Upper lobe of right lung (tissue), 1 donor: ENCODE measurements around the gene CCDC127. TPM values are rescaled to one million over a fixed set of nuclear protein-coding genes. Genes with fewer than 3 reads are reported as not detected.
A peak's percentile ranks its signal among the peaks of the same experiment; 100 is the strongest.
"Not testable (repeated sequence)": the region's sequence is repeated elsewhere in the genome, so short reads cannot be mapped to it uniquely, and the experiment has no call there.

Experiments used
- ATAC-seq: fragments of 200-7000 bp; cut with Tn5 transposase; one replicate; pipeline ENCODE4 v1.9.1; 2020; ENCODE audit warnings: mild to moderate bottlenecking, moderate library complexity
- DNase-seq: peaks from one replicate; pipeline ENCODE4 v3.0.0-alpha.2; 2020
- H3K27ac ChIP-seq: fragments of 200-600 bp; one replicate; pipeline ENCODE4 v1.8.0; 2022
- H3K27me3 ChIP-seq: fragments of 200-600 bp; one replicate; pipeline ENCODE4 v1.8.0; 2022; ENCODE audit warnings: mild to moderate bottlenecking
- H3K36me3 ChIP-seq: fragments of 200-600 bp; one replicate; pipeline ENCODE4 v1.8.0; 2022
- H3K4me1 ChIP-seq: fragments of 200-600 bp; one replicate; pipeline ENCODE4 v1.8.0; 2022
- H3K4me3 ChIP-seq: fragments of 200-600 bp; one replicate; pipeline ENCODE4 v1.8.0; 2022; ENCODE audit warnings: mild to moderate bottlenecking
- H3K9me3 ChIP-seq: fragments of 200-600 bp; one replicate; pipeline ENCODE4 v1.8.0; 2022
- intact Hi-C: fragments of 100-400 bp; cut with DNase I; formaldehyde crosslinking; loops from one replicate; pipeline ENCODE4 v1.11.0; 2022
- long read RNA-seq: library from polyadenylated mRNA; unstranded; transcript quantifications from one replicate; pipeline ENCODE4 v2.0.0, GENCODE V29; 2021
- total RNA-seq: library from RNA; stranded (reverse); fragmentation: NEBNext Ultra II Directional; extraction: Animal tissue kit (Norgen Biotek cat#: 25700); gene quantifications from one replicate; pipeline ENCODE4 v1.2.1, GENCODE V29; 2021
- TF ChIP-seq, protein P1 (sequence below): fragments of 200-600 bp; IDR thresholded peaks from one replicate; pipeline ENCODE4 v1.8.0; 2022; ENCODE audit warnings: antibody characterized with exemption
- donor health status: DM: no; HTN: yes; CAD: no; lungs with severe emphysema.

Gene CCDC127, protein sequence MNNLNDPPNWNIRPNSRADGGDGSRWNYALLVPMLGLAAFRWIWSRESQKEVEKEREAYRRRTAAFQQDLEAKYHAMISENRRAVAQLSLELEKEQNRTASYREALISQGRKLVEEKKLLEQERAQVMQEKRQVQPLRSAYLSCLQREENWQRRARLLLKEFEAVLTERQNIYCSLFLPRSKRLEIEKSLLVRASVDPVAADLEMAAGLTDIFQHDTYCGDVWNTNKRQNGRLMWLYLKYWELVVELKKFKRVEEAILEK
- total RNA-seq = 5.5 TPM
- long read RNA-seq, full-length matches to known transcripts = 18 of 23 reads
- long read RNA-seq, partial matches to known transcripts = 0 of 23 reads
- long read RNA-seq, other reads (novel, unspliced or antisense) = 5 of 23 reads

DNA sequence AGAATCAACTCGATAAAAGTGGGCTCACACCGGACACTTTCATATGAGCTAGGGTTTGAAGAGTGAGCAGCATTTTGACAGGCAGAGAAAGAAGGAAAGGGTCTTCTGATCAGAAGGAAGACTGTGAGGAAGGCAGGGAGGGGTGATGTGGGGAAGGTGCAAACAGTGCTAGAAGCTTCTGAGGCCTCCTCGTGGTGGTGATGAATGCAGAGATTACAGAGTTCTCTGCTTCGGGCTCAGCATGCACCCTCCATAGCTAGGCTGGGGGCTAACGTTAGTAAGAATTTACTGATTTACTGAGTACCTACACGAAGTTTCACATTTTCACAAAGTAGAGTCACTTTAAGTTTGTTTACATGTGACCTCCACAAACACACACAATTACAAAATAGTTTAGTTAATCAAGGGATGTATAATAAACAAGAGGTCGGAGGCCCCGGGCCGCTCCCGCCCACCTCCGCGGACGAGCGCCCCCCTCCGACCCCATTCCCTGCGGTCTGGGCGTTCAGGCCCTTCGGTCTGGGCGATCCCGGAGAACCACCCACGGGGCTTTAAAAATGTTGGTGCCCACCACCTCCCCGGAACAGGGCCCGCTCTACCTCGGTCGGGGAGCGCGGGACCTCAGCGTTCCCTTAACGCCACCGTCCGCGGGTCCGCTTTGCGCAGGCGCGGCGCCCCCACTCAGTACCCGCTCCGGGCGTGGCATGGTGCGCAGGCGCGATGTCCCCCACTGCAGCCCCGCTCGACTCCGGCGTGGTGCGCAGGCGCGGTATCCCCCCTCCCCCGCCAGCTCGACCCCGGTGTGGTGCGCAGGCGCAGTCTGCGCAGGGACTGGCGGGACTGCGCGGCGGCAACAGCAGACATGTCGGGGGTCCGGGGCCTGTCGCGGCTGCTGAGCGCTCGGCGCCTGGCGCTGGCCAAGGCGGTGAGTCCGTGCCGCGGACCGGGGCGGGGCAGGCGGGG is at the start of gene CCDC127, which contains the start of gene SDHA:
Gene CCDC127 (minus strand): TSS at position 660 of the 963 bp plus-strand sequence. CDS start 1,304 bp downstream, outside the sequence.
Gene SDHA (plus strand): TSS at position 827 of the 963 bp plus-strand sequence. CDS start 36 bp downstream, at position 863.
- peak; percentile 96 for ATAC-seq
- DNase-seq = peak; percentile 99
- H3K9me3 ChIP-seq, H3K36me3 ChIP-seq, H3K27me3 ChIP-seq, intact Hi-C loops: not testable (repeated sequence)
- Histone ChIP-seq H3K4me3 (peak within 1 kb of the TSS; percentile 86), H3K27ac (peak within 1 kb of the TSS; percentile 90), H3K4me1 (peaks cover 31% of the 10 kb centered on the region)
- TF ChIP-seq, protein P1, sequence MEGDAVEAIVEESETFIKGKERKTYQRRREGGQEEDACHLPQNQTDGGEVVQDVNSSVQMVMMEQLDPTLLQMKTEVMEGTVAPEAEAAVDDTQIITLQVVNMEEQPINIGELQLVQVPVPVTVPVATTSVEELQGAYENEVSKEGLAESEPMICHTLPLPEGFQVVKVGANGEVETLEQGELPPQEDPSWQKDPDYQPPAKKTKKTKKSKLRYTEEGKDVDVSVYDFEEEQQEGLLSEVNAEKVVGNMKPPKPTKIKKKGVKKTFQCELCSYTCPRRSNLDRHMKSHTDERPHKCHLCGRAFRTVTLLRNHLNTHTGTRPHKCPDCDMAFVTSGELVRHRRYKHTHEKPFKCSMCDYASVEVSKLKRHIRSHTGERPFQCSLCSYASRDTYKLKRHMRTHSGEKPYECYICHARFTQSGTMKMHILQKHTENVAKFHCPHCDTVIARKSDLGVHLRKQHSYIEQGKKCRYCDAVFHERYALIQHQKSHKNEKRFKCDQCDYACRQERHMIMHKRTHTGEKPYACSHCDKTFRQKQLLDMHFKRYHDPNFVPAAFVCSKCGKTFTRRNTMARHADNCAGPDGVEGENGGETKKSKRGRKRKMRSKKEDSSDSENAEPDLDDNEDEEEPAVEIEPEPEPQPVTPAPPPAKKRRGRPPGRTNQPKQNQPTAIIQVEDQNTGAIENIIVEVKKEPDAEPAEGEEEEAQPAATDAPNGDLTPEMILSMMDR = peak; percentile 21

DNA sequence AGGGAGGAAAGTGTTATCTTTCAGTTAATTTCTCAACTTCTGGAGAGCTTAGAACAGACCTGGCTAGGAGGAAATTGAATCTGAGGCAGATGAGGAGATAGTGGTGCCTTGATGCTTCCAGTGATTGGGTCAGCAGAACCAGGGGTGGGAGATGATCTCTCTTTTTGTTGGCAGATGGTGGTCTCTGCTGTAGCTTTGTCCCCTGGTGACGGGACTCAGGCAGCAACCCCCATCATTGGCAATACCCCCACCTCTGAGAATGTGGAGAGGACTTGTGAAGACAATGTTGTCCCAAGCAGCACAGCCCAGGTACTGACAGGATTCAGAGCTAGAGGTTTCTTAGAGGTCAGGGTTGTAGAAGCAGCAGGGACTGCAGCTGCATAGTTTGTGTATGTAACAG is 49.8 kb upstream of the CCDC127 start:
- H3K4me3 ChIP-seq = no peak overlapping the region
- DNase-seq = no peak
- H3K36me3 ChIP-seq = peaks cover 30% of the 10 kb centered on the region
- H3K4me1 ChIP-seq = peaks cover 10% of the 10 kb centered on the region
- intact Hi-C loops = no loop called here
- no peaks in the 10 kb centered on the region for H3K9me3 ChIP-seq
- H3K27ac ChIP-seq = no peak overlapping the region
- no peak for ATAC-seq
- TF ChIP-seq, protein P1 = no peak
- no peaks in the 10 kb centered on the region for H3K27me3 ChIP-seq

DNA sequence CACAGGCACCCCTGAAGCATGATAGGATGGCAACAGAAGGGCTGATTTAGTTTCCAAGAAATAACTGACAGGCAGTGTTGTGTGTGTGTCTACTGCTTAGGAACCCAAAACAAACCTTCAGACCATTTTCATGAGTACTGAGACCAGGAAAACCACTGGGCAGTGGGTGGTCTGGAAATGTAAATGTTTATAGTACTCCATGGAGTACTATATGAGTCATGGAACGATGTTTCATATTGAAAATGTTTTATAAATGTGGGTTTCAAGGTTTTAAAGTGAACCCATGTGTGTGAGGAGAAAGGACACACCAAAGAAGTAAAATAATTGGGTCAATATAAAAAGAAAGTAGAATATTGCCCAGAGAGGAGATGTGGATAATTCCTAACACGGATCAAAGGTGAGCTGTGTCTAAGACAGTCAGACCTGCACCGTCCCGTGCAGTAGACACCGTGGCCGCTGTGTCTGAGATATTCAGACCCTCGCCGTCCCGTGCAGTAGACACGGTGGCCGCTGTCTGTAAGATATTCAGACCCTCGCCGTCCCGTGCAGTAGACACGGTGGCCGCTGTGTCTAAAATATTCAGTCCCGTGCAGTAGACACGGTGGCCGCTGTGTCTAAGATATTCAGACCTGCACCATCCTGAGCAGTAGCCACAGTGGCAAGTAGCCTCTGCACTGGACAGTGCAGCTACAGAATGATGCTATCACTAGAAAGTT is 48.5 kb upstream of the CCDC127 start:
- ATAC-seq, H3K27me3 ChIP-seq, H3K4me3 ChIP-seq, H3K27ac ChIP-seq, H3K9me3 ChIP-seq, intact Hi-C loops: not testable (repeated sequence)
- Histone ChIP-seq H3K36me3 (peaks cover 30% of the 10 kb centered on the region), H3K4me1 (peaks cover 10% of the 10 kb centered on the region)
- DNase-seq = peak; percentile 28

DNA sequence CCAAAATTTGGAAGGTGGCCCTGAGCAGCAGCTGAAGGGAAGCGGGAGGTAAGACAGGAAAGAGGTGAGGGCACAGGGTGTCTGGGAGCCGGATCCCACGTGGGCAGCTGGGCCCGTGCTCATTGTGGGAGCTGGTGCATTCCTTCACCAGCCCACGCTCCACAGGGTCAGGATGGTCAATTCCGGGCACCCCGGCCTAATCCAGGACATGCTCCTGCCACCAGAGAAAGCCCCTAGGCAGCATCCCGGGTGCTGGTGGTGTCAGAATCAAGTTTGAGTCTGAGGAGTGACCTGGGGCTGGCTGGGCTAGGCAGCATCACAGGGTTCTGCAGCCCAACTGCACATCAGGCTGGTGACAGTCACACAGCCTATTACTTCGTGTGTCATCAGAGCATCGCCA is 46.4 kb upstream of the CCDC127 start:
- Histone ChIP-seq H3K4me1 (peaks cover 10% of the 10 kb centered on the region), H3K36me3 (peaks cover 30% of the 10 kb centered on the region), H3K27me3 (no peaks in the 10 kb centered on the region), H3K4me3 (no peak overlapping the region), H3K27ac (peak overlapping the region; percentile 14), H3K9me3 (no peaks in the 10 kb centered on the region)
- TF ChIP-seq, protein P1 = no peak
- ATAC-seq = peak; percentile 25
- DNase-seq = peak; percentile 32
- intact Hi-C loops = no loop called here

DNA sequence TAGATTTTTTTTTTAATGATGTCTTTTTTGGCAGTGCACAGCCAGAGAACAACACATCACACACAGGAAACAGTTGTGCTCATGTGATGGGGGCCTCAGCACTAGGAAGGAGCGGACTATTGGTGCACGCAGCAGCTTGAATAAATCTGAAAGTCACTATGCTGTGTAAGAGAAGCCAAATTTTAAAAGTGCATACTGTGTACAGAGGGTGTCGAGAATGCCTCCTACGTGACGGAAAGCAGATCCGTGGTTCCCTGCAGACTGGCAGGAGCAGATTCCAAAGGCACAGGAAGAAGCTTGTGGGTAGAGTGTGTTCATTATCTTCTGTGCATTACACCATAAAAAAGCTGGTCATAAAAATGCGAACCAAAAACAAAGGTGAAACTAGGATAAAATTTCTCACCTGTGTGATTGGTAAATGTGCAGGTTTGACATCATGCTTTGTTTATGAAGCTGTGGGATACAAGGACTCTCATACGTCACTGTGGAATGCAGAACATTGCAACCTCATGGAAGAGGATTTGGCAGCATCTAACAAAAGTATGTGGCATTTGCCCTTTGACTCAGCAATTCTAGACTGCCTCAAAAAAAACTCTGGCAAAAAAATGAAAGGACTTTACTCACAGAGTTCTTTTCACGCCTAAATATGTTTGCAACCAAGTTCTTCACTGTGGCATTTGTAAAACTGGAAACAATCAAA is 45.5 kb upstream of the CCDC127 start:
- peak overlapping the region; percentile 66 for H3K27ac ChIP-seq
- H3K9me3 ChIP-seq, H3K4me3 ChIP-seq, intact Hi-C loops, H3K27me3 ChIP-seq: not testable (repeated sequence)
- ATAC-seq = peak; percentile 79
- peaks cover 30% of the 10 kb centered on the region for H3K36me3 ChIP-seq
- peaks cover 10% of the 10 kb centered on the region for H3K4me1 ChIP-seq
- peak; percentile 3 for DNase-seq

DNA sequence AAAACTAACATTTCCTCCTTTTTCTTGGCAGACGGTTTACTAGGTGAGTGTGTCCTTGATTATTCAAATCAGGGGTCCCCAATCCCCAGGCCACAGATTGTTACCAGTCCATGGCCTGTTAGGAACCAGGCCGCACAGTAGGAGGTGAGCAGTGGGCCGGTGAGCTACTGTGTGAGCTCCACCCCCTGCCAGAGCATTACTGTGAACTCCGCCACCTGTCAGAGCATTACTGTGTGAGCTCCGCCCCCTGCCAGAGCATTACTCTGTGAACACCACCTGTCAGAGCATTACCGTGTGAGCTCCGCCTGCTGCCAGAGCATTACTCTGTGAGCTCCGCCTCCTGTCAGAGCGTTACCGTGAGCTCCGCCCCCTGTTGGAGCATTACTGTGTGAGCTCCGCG is 39.2 kb upstream of the CCDC127 start:
- no peak for ATAC-seq
- no peak overlapping the region for H3K4me3 ChIP-seq
- H3K4me1 ChIP-seq = no peaks in the 10 kb centered on the region
- no peaks in the 10 kb centered on the region for H3K9me3 ChIP-seq
- H3K27me3 ChIP-seq = no peaks in the 10 kb centered on the region
- H3K27ac ChIP-seq = no peak overlapping the region
- TF ChIP-seq, protein P1 = no peak
- DNase-seq = no peak
- peaks cover 45% of the 10 kb centered on the region for H3K36me3 ChIP-seq
- intact Hi-C loops = no loop called here

DNA sequence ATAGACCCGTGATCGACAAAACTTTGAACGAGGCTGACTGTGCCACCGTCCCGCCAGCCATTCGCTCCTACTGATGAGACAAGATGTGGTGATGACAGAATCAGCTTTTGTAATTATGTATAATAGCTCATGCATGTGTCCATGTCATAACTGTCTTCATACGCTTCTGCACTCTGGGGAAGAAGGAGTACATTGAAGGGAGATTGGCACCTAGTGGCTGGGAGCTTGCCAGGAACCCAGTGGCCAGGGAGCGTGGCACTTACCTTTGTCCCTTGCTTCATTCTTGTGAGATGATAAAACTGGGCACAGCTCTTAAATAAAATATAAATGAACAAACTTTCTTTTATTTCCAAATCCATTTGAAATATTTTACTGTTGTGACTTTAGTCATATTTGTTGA is 38.4 kb upstream of the CCDC127 start:
- H3K4me1 ChIP-seq, H3K27me3 ChIP-seq, DNase-seq, H3K9me3 ChIP-seq, H3K4me3 ChIP-seq, ATAC-seq, intact Hi-C loops, H3K27ac ChIP-seq: not testable (repeated sequence)
- peaks cover 45% of the 10 kb centered on the region for H3K36me3 ChIP-seq

DNA sequence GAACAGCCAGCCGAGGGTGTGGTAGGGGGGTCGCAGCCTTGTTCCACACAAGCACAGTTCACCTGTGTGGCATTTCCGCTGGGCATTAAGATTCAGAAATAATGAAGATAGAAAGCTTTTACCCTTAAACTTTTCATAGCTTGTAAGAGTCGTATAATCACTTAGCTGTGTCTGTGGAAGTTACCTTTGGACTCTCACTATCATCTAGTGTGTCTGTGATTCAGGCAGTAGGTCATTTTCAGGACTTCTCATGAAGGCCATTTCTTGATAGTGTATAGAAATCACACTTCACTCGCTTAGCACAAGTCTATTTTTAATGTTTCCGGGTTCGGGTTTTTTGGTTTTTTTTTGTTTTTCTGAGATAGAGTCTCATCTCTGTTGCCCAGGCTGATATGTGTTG is 37.2 kb upstream of the CCDC127 start:
- H3K4me3 ChIP-seq, H3K27ac ChIP-seq, intact Hi-C loops, ATAC-seq, DNase-seq, H3K4me1 ChIP-seq, H3K27me3 ChIP-seq, H3K9me3 ChIP-seq: not testable (repeated sequence)
- peaks cover 45% of the 10 kb centered on the region for H3K36me3 ChIP-seq
